Stimulated activated CD8-positive, alpha-beta memory T cell treated with anti-CD3 and anti-CD28 coated beads, Interleukin-4, amount 100 ng/mL, for 1 hour (primary cell): Measurements from ENCODE around the gene ANGEL2.

Experiments
- DNase-seq, 2 donors: peaks; one replicate each; pipeline ENCODE4 v3.0.0-alpha.2; 2020; ENCODE audit warnings: low read depth in 2 of 2, low spot score in 1 of 2

ANGEL2 gene

GRCh38 chr1:212953321-212953720, 62.3 kb downstream of the ANGEL2 start:
- DNase-seq, result no peak

- DNase-seq, result no peak
These were observed 63.1 kb downstream of the ANGEL2 start for GRCh38 chr1:212952641-212952976.

GRCh38 chr1:212951947-212952640, 63.6 kb downstream of the ANGEL2 start:
- DNase-seq, result no peak

GRCh38 chr1:212951126-212951946, 64.3 kb downstream of the ANGEL2 start:
- DNase-seq, result no peak

- peak in 1 of 2 donors; percentile 7 for DNase-seq
These were observed 65.2 kb downstream of the ANGEL2 start, which contains the start of gene VASH2 for GRCh38 chr1:212950243-212951125. VASH2 (plus strand) TSS chr1:212950541; CDS start chr1:212951543, 1,002 bp downstream.

- DNase-seq, result no peak
These were observed 65.9 kb downstream of the ANGEL2 start for GRCh38 chr1:212949771-212950170.

GRCh38 chr1:212946872-212947271, 68.8 kb downstream of the ANGEL2 start:
- no peak for DNase-seq

- DNase-seq, result no peak
These were observed 70.1 kb downstream of the ANGEL2 start for GRCh38 chr1:212945463-212946160.

GRCh38 chr1:212945056-212945455, 70.6 kb downstream of the ANGEL2 start:
- no peak for DNase-seq

- DNase-seq, result no peak
These were observed 71.3 kb downstream of the ANGEL2 start for GRCh38 chr1:212944229-212944901.

- no peak for DNase-seq
These were observed 72.3 kb downstream of the ANGEL2 start for GRCh38 chr1:212943393-212943710.

GRCh38 chr1:212942679-212943392, 72.8 kb downstream of the ANGEL2 start:
- no peak for DNase-seq
